GM23338 (cell line): ENCODE results near the gene PAEP. TPM values are rescaled to one million over a fixed set of nuclear protein-coding genes. Genes with fewer than 3 reads are reported as not detected.

Source experiments
- ATAC-seq: fragments of 200-7000 bp; cut with Tn5 transposase; 3 replicates; pipeline ENCODE4 v1.9.1; 2020
- DNase-seq: peaks from one replicate; pipeline ENCODE4 v3.0.0-alpha.2; 2015; ENCODE audit warnings: low spot score
- H2AFZ ChIP-seq: fragments of 200-600 bp; sonication (generic); 2 replicates; pipeline ENCODE4 v1.8.0; 2016; ENCODE audit warnings: antibody characterized with exemption, mild to moderate bottlenecking, moderate library complexity
- H3F3A ChIP-seq: fragments of 200-600 bp; sonication (generic); replicated peaks from 2 replicates; pipeline ENCODE4 v1.8.0; 2017; ENCODE audit warnings: antibody characterized with exemption, mixed run types, low read depth
- H3K27ac ChIP-seq: fragments of 200-600 bp; sonication (generic); 2 replicates; pipeline ENCODE4 v1.6.1; 2016; ENCODE audit warnings: low read depth
- H3K27me3 ChIP-seq: fragments of 200-600 bp; sonication (generic); 2 replicates; pipeline ENCODE4 v1.8.0; 2016; ENCODE audit warnings: mild to moderate bottlenecking, mixed run types, moderate library complexity; ENCODE audit not compliant: insufficient read depth
- H3K36me3 ChIP-seq: fragments of 200-600 bp; sonication (generic); 2 replicates; pipeline ENCODE4 v1.8.0; 2016; ENCODE audit warnings: mild to moderate bottlenecking; ENCODE audit not compliant: insufficient read depth
- H3K4me1 ChIP-seq: fragments of 200-600 bp; sonication (generic); 2 replicates; pipeline ENCODE4 v1.8.0; 2016; ENCODE audit warnings: mild to moderate bottlenecking, moderate library complexity; ENCODE audit not compliant: insufficient read depth
- H3K4me2 ChIP-seq: fragments of 200-600 bp; sonication (generic); 2 replicates; pipeline ENCODE4 v1.7.1; 2017; ENCODE audit warnings: mixed run types
- H3K4me3 ChIP-seq: fragments of 200-600 bp; sonication (generic); 2 replicates; pipeline ENCODE4 v1.6.1; 2016; ENCODE audit warnings: mixed run types
- H3K79me2 ChIP-seq: fragments of 200-600 bp; sonication (generic); replicated peaks from 2 replicates; pipeline ENCODE4 v1.8.0; 2017; ENCODE audit warnings: mild to moderate bottlenecking; ENCODE audit not compliant: insufficient read depth
- H3K9me2 ChIP-seq: fragments of 200-600 bp; sonication (generic); 2 replicates; pipeline ENCODE4 v1.8.0; 2017; ENCODE audit not compliant: insufficient read depth
- H4K20me1 ChIP-seq: fragments of 200-600 bp; sonication (generic); replicated peaks from 2 replicates; pipeline ENCODE4 v1.8.0; 2017; ENCODE audit warnings: mild to moderate bottlenecking; ENCODE audit not compliant: insufficient read depth
- H3K27ac Mint-ChIP-seq: 2 replicates; pipeline ENCODE4 v1.8.0; 2020; ENCODE audit warnings: inconsistent platforms, mild to moderate bottlenecking, moderate library complexity, mixed read lengths
- H3K27me3 Mint-ChIP-seq: 3 replicates; pipeline ENCODE4 v1.8.0; 2022; ENCODE audit warnings: low read depth, mild to moderate bottlenecking, moderate library complexity, mixed read lengths, inconsistent platforms; ENCODE audit not compliant: insufficient read depth, poor library complexity
- H3K36me3 Mint-ChIP-seq: 3 replicates; pipeline ENCODE4 v1.8.0; 2021; ENCODE audit warnings: low read depth, mild to moderate bottlenecking, inconsistent platforms, moderate library complexity, mixed read lengths
- H3K4me1 Mint-ChIP-seq: 3 replicates; pipeline ENCODE4 v1.8.0; 2020; ENCODE audit warnings: mild to moderate bottlenecking, inconsistent platforms, mixed read lengths
- H3K4me3 Mint-ChIP-seq: 3 replicates; pipeline ENCODE4 v1.8.0; 2021; ENCODE audit warnings: moderate library complexity, mild to moderate bottlenecking, inconsistent platforms, mixed read lengths
- H3K9me3 Mint-ChIP-seq: 3 replicates; pipeline ENCODE4 v1.8.0; 2020; ENCODE audit warnings: moderate library complexity, mild to moderate bottlenecking, inconsistent platforms, mixed read lengths
- ETS1 ChIP-seq: IDR thresholded peaks from 2 replicates; pipeline ENCODE4 v1.6.1; 2016; ENCODE audit warnings: antibody characterized with exemption
- JUNB ChIP-seq: IDR thresholded peaks from one replicate; pipeline ENCODE4 v1.6.1; 2016; ENCODE audit warnings: antibody characterized with exemption; ENCODE audit not compliant: unreplicated experiment
- NANOG ChIP-seq: IDR thresholded peaks from 2 replicates; pipeline ENCODE4 v1.6.1; 2016; ENCODE audit warnings: antibody characterized with exemption, borderline replicate concordance
- ZNF114 ChIP-seq: fragments of 250-450 bp; sonication (Bioruptor Pico); IDR thresholded peaks from 2 replicates; pipeline ENCODE4 v1.5.0; 2020; ENCODE audit warnings: mild to moderate bottlenecking, moderate library complexity
- ZNF462 ChIP-seq: fragments of 250-450 bp; sonication (Bioruptor Pico); IDR thresholded peaks from 2 replicates; pipeline ENCODE4 v1.5.0; 2020; ENCODE audit warnings: mild to moderate bottlenecking, moderate library complexity
- polyA plus RNA-seq: library from polyadenylated mRNA; unstranded; fragments of >200 nt; fragmentation: Nextera tagmentation; extraction: Ambion mirVana; gene quantifications from 2 replicates; pipeline ENCODE4 v1.2.1, GENCODE V29; 2016
- total RNA-seq: library from RNA; depleted of rRNA; stranded (reverse); fragments of >200 nt; shearing (Covaris generic); gene quantifications from 2 replicates; pipeline ENCODE4 v1.2.3, GENCODE V29; 2014

PAEP gene
- total and polyA plus RNA-seq, 2 experiments from 2014 or later = not detected

- no peaks in the 10 kb centered on the region for H3K27me3 ChIP-seq
- Mint-ChIP-seq H3K9me3 (peaks cover 11% of the 10 kb centered on the region), H3K4me3 (no peak overlapping the region), H3K4me1 (no peaks in the 10 kb centered on the region), H3K27me3 (peaks cover 2% of the 10 kb centered on the region), H3K36me3 (peaks cover 3% of the 10 kb centered on the region; the same call in 1 of the 3 replicates), H3K27ac (no peak overlapping the region)
- no peak overlapping the region for H2AFZ ChIP-seq
- H3F3A ChIP-seq = no peaks in the 10 kb centered on the region
- H3K4me1 ChIP-seq = no peaks in the 10 kb centered on the region
- no peak overlapping the region for H3K27ac ChIP-seq
- H3K4me3 ChIP-seq = no peak overlapping the region
- no peak for TF ChIP-seq NANOG
- TF ChIP-seq ZNF114 = no peak
- TF ChIP-seq JUNB = no peak
- no peak for TF ChIP-seq ZNF462 (CRISPR knock-in tag)
- no peak for TF ChIP-seq ETS1
- H3K9me2 ChIP-seq = 0 out of 2 replicates have a peak, but pooled peaks cover 6% of the 10 kb centered on the region
- DNase-seq (no peak), ATAC-seq (no peak)
- H3K4me2 ChIP-seq = no peak overlapping the region
- H4K20me1 ChIP-seq = no peaks in the 10 kb centered on the region
- no peaks in the 10 kb centered on the region for H3K36me3 ChIP-seq
- H3K79me2 ChIP-seq = no peaks in the 10 kb centered on the region
These were observed 18.5 kb downstream of the PAEP start for GRCh38 chr9:135579889-135580660.
